Neural progenitor cell (in vitro differentiated cells): ENCODE results near the gene PSTPIP1. TPM values are rescaled to one million over a fixed set of nuclear protein-coding genes. Genes with fewer than 3 reads are reported as not detected.

ENCODE experiments used
- DNase-seq: peaks from one replicate; pipeline ENCODE4 v3.0.0-alpha.2; 2016; ENCODE audit warnings: low spot score
- H2AFZ ChIP-seq: fragments of 200-600 bp; sonication (generic); replicated peaks from 2 replicates; pipeline ENCODE4 v1.6.1; 2016; ENCODE audit warnings: antibody characterized with exemption
- H3F3A ChIP-seq: fragments of 200-600 bp; sonication (generic); 2 replicates; pipeline ENCODE4 v1.6.1; 2016; ENCODE audit warnings: antibody characterized with exemption, low read depth
- H3K27ac ChIP-seq: fragments of 200-600 bp; sonication (generic); 2 replicates; pipeline ENCODE4 v1.5.1; 2016; ENCODE audit warnings: mild to moderate bottlenecking
- H3K27me3 ChIP-seq: fragments of 200-600 bp; sonication (generic); 2 replicates; pipeline ENCODE4 v1.6.1; 2016; ENCODE audit warnings: mild to moderate bottlenecking, moderate library complexity
- H3K36me3 ChIP-seq: fragments of 200-600 bp; sonication (generic); 2 replicates; pipeline ENCODE4 v1.5.1; 2016
- H3K4me1 ChIP-seq: fragments of 200-600 bp; sonication (generic); 2 replicates; pipeline ENCODE4 v1.6.1; 2016; ENCODE audit warnings: mixed run types
- H3K4me2 ChIP-seq: fragments of 200-600 bp; sonication (generic); 2 replicates; pipeline ENCODE4 v1.6.1; 2016
- H3K4me3 ChIP-seq: fragments of 200-600 bp; sonication (generic); 2 replicates; pipeline ENCODE4 v1.5.1; 2016
- H3K79me2 ChIP-seq: fragments of 200-600 bp; sonication (generic); 2 replicates; pipeline ENCODE4 v1.6.1; 2016; ENCODE audit warnings: low read depth
- H3K9ac ChIP-seq: fragments of 200-600 bp; sonication (generic); 2 replicates; pipeline ENCODE4 v1.6.1; 2016
- H3K9me3 ChIP-seq: fragments of 200-600 bp; sonication (generic); 2 replicates; pipeline ENCODE4 v1.5.1; 2016; ENCODE audit warnings: low read depth
- H4K20me1 ChIP-seq: fragments of 200-600 bp; sonication (generic); 2 replicates; pipeline ENCODE4 v1.6.1; 2016; ENCODE audit warnings: low read depth
- H3K27ac Mint-ChIP-seq: 3 replicates; pipeline ENCODE4 v1.8.0; 2021; ENCODE audit warnings: mixed read lengths
- H3K27me3 Mint-ChIP-seq: 2 replicates; pipeline ENCODE4 v1.8.0; 2022; ENCODE audit warnings: low read depth, mild to moderate bottlenecking, inconsistent platforms, moderate library complexity, mixed read lengths; ENCODE audit not compliant: insufficient read depth
- H3K36me3 Mint-ChIP-seq: 3 replicates; pipeline ENCODE4 v1.8.0; 2021; ENCODE audit warnings: mixed read lengths
- H3K4me1 Mint-ChIP-seq: 3 replicates; pipeline ENCODE4 v1.8.0; 2021; ENCODE audit warnings: mixed read lengths
- H3K4me3 Mint-ChIP-seq: 3 replicates; pipeline ENCODE4 v1.8.0; 2021; ENCODE audit warnings: mild to moderate bottlenecking, moderate library complexity, mixed read lengths
- H3K9me3 Mint-ChIP-seq: 3 replicates; pipeline ENCODE4 v1.8.0; 2020; ENCODE audit warnings: mixed read lengths
- EZH2 ChIP-seq: fragments of 200-600 bp; sonication (generic); IDR thresholded peaks from 2 replicates; pipeline ENCODE4 v1.6.1; 2017; ENCODE audit warnings: antibody characterized with exemption, mild to moderate bottlenecking, moderate library complexity
- EZH2phosphoT487 ChIP-seq: fragments of 200-600 bp; sonication (generic); IDR thresholded peaks from 2 replicates; pipeline ENCODE4 v1.6.1; 2017; ENCODE audit warnings: antibody characterized with exemption
- total RNA-seq: library from RNA; depleted of rRNA; stranded (reverse); fragments of >200 nt; gene quantifications from 2 replicates; pipeline ENCODE4 v1.2.3, GENCODE V29; 2015; ENCODE audit warnings: low replicate concordance
- TF ChIP-seq, protein P1 (sequence below): fragments of 200-600 bp; sonication (generic); IDR thresholded peaks from 2 replicates; pipeline ENCODE4 v1.5.1; 2017; ENCODE audit warnings: antibody characterized with exemption, mild to moderate bottlenecking

PSTPIP1 gene
- total RNA-seq = 0.19 and 0.77 TPM in 2 replicates

DNA sequence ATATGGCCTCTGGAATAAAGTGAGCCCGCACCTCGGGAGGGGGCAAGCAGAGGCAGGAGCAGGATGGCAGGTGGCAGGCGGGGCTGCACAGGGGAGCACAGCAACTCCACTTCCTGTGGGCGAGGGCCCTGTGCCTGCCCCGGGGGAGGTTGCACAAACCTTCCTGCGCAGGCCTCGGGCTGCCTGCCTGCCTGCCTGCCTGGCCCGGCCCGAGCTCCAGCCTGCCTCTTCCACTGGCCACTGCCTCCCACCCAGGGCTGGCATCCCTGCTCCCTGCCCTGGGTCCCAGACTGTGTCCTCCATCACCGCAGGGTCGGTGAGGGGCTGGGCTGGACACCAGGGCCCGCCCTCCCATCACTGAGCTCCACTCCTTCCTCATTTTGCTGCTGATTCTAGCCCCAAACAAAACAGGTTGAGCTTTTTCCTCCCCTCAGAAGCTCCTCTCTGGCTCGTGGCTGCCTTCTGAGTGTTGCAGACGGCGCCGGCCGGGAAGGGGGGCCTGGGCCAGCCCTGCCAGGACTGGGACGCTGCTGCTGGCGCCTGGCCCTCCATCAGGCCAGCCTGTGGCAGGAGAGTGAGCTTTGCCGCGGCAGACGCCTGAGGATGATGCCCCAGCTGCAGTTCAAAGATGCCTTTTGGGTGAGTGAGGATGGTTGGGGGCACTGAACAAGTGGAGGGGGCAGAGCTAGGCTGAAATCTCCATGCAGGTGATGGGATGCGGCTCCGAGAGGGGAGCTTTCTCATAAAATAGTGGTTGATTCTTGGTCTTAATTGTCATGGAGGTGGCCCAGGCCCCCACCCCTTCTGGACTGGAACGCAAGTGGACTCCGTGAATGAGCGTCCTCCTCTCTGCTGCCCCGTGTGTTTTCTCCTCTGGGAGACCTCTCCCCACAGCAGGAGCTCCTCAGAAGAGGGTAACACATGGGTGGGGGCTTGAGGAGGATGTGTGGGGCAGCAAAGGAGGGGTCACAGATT lies at the start of gene PSTPIP1:
Gene PSTPIP1 (plus strand): TSS at position 156 of the 975 bp plus-strand sequence. CDS start 448 bp downstream, at position 604.
- Histone ChIP-seq H3K9me3 (no peaks in the 10 kb centered on the region), H4K20me1 (no peaks in the 10 kb centered on the region), H3K27ac (no peak within 1 kb of the TSS), H3K4me2 (no peak within 1 kb of the TSS), H3K4me1 (no peaks in the 10 kb centered on the region), H3K9ac (no peak within 1 kb of the TSS), H3K36me3 (no peaks in the 10 kb centered on the region), H3K27me3 (no peaks in the 10 kb centered on the region), H3K79me2 (no peaks in the 10 kb centered on the region), H3F3A (no peaks in the 10 kb centered on the region), H2AFZ (peak within 1 kb of the TSS; percentile 86), H3K4me3 (no peak within 1 kb of the TSS)
- Mint-ChIP-seq H3K27me3 (peaks cover 8% of the 10 kb centered on the region), H3K4me1 (peaks cover 20% of the 10 kb centered on the region), H3K9me3 (no peaks in the 10 kb centered on the region), H3K4me3 (no peak within 1 kb of the TSS), H3K27ac (no peak within 1 kb of the TSS), H3K36me3 (no peaks in the 10 kb centered on the region)
- no peak for DNase-seq
- TF ChIP-seq EZH2phosphoT487 (no peak), EZH2 (no peak)
- TF ChIP-seq, protein P1, sequence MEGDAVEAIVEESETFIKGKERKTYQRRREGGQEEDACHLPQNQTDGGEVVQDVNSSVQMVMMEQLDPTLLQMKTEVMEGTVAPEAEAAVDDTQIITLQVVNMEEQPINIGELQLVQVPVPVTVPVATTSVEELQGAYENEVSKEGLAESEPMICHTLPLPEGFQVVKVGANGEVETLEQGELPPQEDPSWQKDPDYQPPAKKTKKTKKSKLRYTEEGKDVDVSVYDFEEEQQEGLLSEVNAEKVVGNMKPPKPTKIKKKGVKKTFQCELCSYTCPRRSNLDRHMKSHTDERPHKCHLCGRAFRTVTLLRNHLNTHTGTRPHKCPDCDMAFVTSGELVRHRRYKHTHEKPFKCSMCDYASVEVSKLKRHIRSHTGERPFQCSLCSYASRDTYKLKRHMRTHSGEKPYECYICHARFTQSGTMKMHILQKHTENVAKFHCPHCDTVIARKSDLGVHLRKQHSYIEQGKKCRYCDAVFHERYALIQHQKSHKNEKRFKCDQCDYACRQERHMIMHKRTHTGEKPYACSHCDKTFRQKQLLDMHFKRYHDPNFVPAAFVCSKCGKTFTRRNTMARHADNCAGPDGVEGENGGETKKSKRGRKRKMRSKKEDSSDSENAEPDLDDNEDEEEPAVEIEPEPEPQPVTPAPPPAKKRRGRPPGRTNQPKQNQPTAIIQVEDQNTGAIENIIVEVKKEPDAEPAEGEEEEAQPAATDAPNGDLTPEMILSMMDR = no peak

DNA sequence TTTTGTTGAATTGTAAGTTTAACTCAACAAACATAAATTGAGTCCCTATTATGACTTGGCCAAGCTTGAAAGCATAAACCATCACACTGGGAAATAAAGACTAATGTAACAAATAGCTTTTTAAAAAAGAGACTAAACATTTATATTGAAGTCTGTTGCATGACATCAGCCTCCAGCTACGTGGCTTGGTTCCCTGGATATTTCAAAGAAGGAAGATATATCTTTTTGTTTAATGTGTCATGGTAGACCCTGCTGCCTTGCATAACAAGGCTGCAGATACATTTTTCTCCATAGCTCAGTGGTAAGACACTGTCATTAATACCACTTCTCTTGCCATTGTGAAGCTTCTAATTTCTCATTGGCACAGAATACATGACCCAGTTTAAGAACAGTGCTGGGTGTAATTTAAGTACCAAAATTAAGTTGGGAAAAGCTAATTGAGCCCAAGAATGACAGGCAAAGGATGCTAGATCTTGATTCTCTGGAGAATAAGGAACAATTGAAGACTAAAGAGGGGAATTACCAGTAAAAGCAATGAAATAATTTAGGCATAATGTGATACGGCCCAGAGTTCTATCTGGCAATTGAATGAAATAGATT lies 49.3 kb upstream of the PSTPIP1 start:
- Histone ChIP-seq H3K9me3 (no peaks in the 10 kb centered on the region), H3K4me3 (no peak overlapping the region), H3K79me2 (peaks cover 39% of the 10 kb centered on the region), H3K4me1 (no peaks in the 10 kb centered on the region), H4K20me1 (peaks cover 43% of the 10 kb centered on the region), H3K9ac (no peak overlapping the region), H2AFZ (no peak overlapping the region), H3K27me3 (no peaks in the 10 kb centered on the region), H3K36me3 (peaks cover 56% of the 10 kb centered on the region), H3F3A (peaks cover 38% of the 10 kb centered on the region), H3K4me2 (no peak overlapping the region), H3K27ac (peak overlapping the region; percentile 1)
- Mint-ChIP-seq H3K4me1 (peaks cover 5% of the 10 kb centered on the region), H3K36me3 (peaks cover 48% of the 10 kb centered on the region), H3K9me3 (no peaks in the 10 kb centered on the region), H3K4me3 (no peak overlapping the region), H3K27me3 (no peaks in the 10 kb centered on the region), H3K27ac (no peak overlapping the region)
- DNase-seq = no peak
- TF ChIP-seq, protein P1 = no peak
- TF ChIP-seq EZH2 = no peak
- no peak for TF ChIP-seq EZH2phosphoT487

DNA sequence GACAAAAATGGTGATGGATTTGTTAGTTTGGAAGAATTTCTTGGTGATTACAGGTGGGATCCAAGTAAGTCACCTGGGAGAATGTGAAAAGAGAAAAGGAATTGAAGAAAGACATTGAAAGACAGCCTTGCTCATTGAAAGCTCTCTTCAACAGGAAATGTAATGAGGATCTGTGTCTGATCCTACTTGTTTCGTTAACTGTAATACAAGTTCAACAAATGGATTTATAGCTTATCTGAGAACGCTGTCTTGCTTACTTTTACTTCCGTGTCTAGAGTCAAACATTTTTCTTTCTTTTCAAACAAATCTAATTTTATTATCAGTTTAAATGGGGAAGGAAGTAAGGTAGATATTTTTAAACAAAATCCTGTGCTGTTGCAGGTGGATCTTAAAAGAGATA lies 47.5 kb upstream of the PSTPIP1 start:
- no peak for DNase-seq
- Histone ChIP-seq H3K4me3 (no peak overlapping the region), H3K36me3 (peaks cover 50% of the 10 kb centered on the region), H3F3A (peaks cover 55% of the 10 kb centered on the region), H2AFZ (no peak overlapping the region), H3K27me3 (no peaks in the 10 kb centered on the region), H4K20me1 (peaks cover 49% of the 10 kb centered on the region), H3K9me3 (no peaks in the 10 kb centered on the region), H3K4me2 (no peak overlapping the region), H3K79me2 (peaks cover 35% of the 10 kb centered on the region), H3K9ac (no peak overlapping the region), H3K27ac (no peak overlapping the region), H3K4me1 (no peaks in the 10 kb centered on the region)
- Mint-ChIP-seq H3K27ac (no peak overlapping the region), H3K36me3 (peaks cover 48% of the 10 kb centered on the region), H3K4me1 (peaks cover 15% of the 10 kb centered on the region), H3K9me3 (no peaks in the 10 kb centered on the region), H3K4me3 (no peak overlapping the region), H3K27me3 (no peaks in the 10 kb centered on the region)
- TF ChIP-seq, protein P1 = no peak
- no peak for TF ChIP-seq EZH2phosphoT487
- TF ChIP-seq EZH2 = no peak
